RWPE2 (cell line): Measurements from ENCODE around the gene CLSTN2.
A peak's percentile ranks its signal among the peaks of the same experiment; 100 is the strongest.

ENCODE experiments used
- ATAC-seq: fragments of 200-7000 bp; cut with Tn5 transposase; 3 replicates; pipeline ENCODE4 v1.9.1; 2021; ENCODE audit warnings: low read depth
- DNase-seq: peaks from one replicate; pipeline ENCODE4 v3.0.0-alpha.2; 2020; ENCODE audit warnings: low spot score
- H3K27ac ChIP-seq: fragments of 450-650 bp; 2 replicates; pipeline ENCODE4 v1.5.1; 2017; ENCODE audit warnings: mild to moderate bottlenecking; ENCODE audit not compliant: poor library complexity, severe bottlenecking
- H3K27me3 ChIP-seq: fragments of 250-450 bp; sonication (Bioruptor Pico); 2 replicates; pipeline ENCODE4 v1.5.1; 2021; ENCODE audit warnings: mild to moderate bottlenecking, moderate library complexity; ENCODE audit not compliant: insufficient read depth, poor library complexity, severe bottlenecking
- H3K36me3 ChIP-seq: fragments of 250-450 bp; sonication (Bioruptor Pico); 2 replicates; pipeline ENCODE4 v1.5.1; 2020; ENCODE audit warnings: low read depth, mild to moderate bottlenecking, moderate library complexity
- H3K4me1 ChIP-seq: fragments of 250-450 bp; sonication (Bioruptor Pico); 2 replicates; pipeline ENCODE4 v1.5.1; 2021; ENCODE audit warnings: mild to moderate bottlenecking, moderate library complexity; ENCODE audit not compliant: insufficient read depth, poor library complexity, severe bottlenecking
- H3K4me3 ChIP-seq: fragments of 250-450 bp; sonication (Bioruptor Pico); 2 replicates; pipeline ENCODE4 v1.5.1; 2021; ENCODE audit warnings: mild to moderate bottlenecking, moderate library complexity; ENCODE audit not compliant: severe bottlenecking
- H3K9me3 ChIP-seq: fragments of 250-450 bp; sonication (Bioruptor Pico); 2 replicates; pipeline ENCODE4 v1.5.1; 2021; ENCODE audit warnings: mild to moderate bottlenecking, moderate library complexity; ENCODE audit not compliant: severe bottlenecking
- CTCF ChIP-seq: fragments of 450-650 bp; IDR thresholded peaks from one replicate; pipeline ENCODE4 v1.5.1; 2017; ENCODE audit warnings: mild to moderate bottlenecking, moderate library complexity; ENCODE audit not compliant: poor library complexity, severe bottlenecking

CLSTN2 gene

GRCh38 chr3:140290105-140290504, 355.1 kb downstream of the CLSTN2 start:
- peak; percentile 54 for ATAC-seq
- TF ChIP-seq CTCF, result no peak
- DNase-seq, result no peak

GRCh38 chr3:140292170-140292569, 357.2 kb downstream of the CLSTN2 start:
- ATAC-seq, result peak; percentile 76
- DNase-seq, result no peak
- peak overlapping the region; percentile 86 for H3K27ac ChIP-seq
- no peaks in the 10 kb centered on the region for H3K27me3 ChIP-seq
- H3K36me3 ChIP-seq, result no peaks in the 10 kb centered on the region
- H3K4me3 ChIP-seq, result no peak overlapping the region
- no peaks in the 10 kb centered on the region for H3K9me3 ChIP-seq
- no peak for TF ChIP-seq CTCF
- H3K4me1 ChIP-seq, result peaks cover 32% of the 10 kb centered on the region

More at GRCh38 chr3:140290105-140290504, 355.1 kb downstream of the CLSTN2 start:
- H3K9me3 ChIP-seq, result no peaks in the 10 kb centered on the region
- H3K4me3 ChIP-seq, result no peak overlapping the region
- H3K4me1 ChIP-seq, result peaks cover 32% of the 10 kb centered on the region
- peak overlapping the region; percentile 86 for H3K27ac ChIP-seq
- no peaks in the 10 kb centered on the region for H3K36me3 ChIP-seq
- H3K27me3 ChIP-seq, result no peaks in the 10 kb centered on the region

- Histone ChIP-seq H3K27ac (peak overlapping the region; percentile 86), H3K4me3 (no peak overlapping the region), H3K9me3 (no peaks in the 10 kb centered on the region), H3K4me1 (peaks cover 32% of the 10 kb centered on the region), H3K36me3 (no peaks in the 10 kb centered on the region), H3K27me3 (no peaks in the 10 kb centered on the region)
- no peak for TF ChIP-seq CTCF
- DNase-seq (no peak), ATAC-seq (peak; percentile 73)
Observed at GRCh38 chr3:140292684-140293083, 357.7 kb downstream of the CLSTN2 start.

- ATAC-seq (no peak), DNase-seq (no peak)
- TF ChIP-seq CTCF, result no peak
- no peak overlapping the region for H3K27ac ChIP-seq
- H3K9me3 ChIP-seq, result no peaks in the 10 kb centered on the region
- H3K4me3 ChIP-seq, result no peak overlapping the region
- peaks cover 32% of the 10 kb centered on the region for H3K4me1 ChIP-seq
- H3K27me3 ChIP-seq, result no peaks in the 10 kb centered on the region
- H3K36me3 ChIP-seq, result no peaks in the 10 kb centered on the region
Observed at GRCh38 chr3:140294058-140294457, 359.1 kb downstream of the CLSTN2 start.

GRCh38 chr3:140296796-140297352, 361.9 kb downstream of the CLSTN2 start:
- H3K4me3 ChIP-seq, result no peak overlapping the region
- peaks cover 13% of the 10 kb centered on the region for H3K4me1 ChIP-seq
- DNase-seq (no peak), ATAC-seq (no peak)
- no peaks in the 10 kb centered on the region for H3K36me3 ChIP-seq
- H3K27me3 ChIP-seq, result no peaks in the 10 kb centered on the region
- H3K9me3 ChIP-seq, result no peaks in the 10 kb centered on the region
- no peak overlapping the region for H3K27ac ChIP-seq
- TF ChIP-seq CTCF, result no peak
